ENCODE data around the gene TDRD5. TPM values are rescaled to one million over a fixed set of nuclear protein-coding genes. Genes with fewer than 3 reads are reported as not detected.

TDRD5 gene
- total RNA-seq, 1 experiment from 2014 or later, result not detected

GRCh38 chr1:179558078-179558477, 33.6 kb upstream of the TDRD5 start:
- CTCF ChIA-PET, result no interaction called here
- TF ChIP-seq, protein P1, sequence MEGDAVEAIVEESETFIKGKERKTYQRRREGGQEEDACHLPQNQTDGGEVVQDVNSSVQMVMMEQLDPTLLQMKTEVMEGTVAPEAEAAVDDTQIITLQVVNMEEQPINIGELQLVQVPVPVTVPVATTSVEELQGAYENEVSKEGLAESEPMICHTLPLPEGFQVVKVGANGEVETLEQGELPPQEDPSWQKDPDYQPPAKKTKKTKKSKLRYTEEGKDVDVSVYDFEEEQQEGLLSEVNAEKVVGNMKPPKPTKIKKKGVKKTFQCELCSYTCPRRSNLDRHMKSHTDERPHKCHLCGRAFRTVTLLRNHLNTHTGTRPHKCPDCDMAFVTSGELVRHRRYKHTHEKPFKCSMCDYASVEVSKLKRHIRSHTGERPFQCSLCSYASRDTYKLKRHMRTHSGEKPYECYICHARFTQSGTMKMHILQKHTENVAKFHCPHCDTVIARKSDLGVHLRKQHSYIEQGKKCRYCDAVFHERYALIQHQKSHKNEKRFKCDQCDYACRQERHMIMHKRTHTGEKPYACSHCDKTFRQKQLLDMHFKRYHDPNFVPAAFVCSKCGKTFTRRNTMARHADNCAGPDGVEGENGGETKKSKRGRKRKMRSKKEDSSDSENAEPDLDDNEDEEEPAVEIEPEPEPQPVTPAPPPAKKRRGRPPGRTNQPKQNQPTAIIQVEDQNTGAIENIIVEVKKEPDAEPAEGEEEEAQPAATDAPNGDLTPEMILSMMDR (IDR thresholded peaks at IDR 0.05; ENCODE audit: unreplicated experiment), result no peak
- Mint-ChIP-seq H3K36me3 (ENCODE audit: insufficient read depth, unreplicated experiment) (no peaks in the 10 kb centered on the region), H3K4me3 (ENCODE audit: low read depth, unreplicated experiment) (no peak overlapping the region), H3K27me3 (ENCODE audit: unreplicated experiment) (peaks cover 47% of the 10 kb centered on the region), H3K9me3 (ENCODE audit: low read depth, unreplicated experiment) (no peaks in the 10 kb centered on the region), H3K4me1 (ENCODE audit: low read depth, unreplicated experiment) (no peaks in the 10 kb centered on the region), H3K27ac (ENCODE audit: unreplicated experiment) (no peak overlapping the region)
- BruUV-seq (replicated peaks), result no TSS peak
- intact Hi-C loops (cut with micrococcal nuclease; ENCODE audit: unreplicated experiment), result no loop called here
- no peak for DNase-seq

DNA sequence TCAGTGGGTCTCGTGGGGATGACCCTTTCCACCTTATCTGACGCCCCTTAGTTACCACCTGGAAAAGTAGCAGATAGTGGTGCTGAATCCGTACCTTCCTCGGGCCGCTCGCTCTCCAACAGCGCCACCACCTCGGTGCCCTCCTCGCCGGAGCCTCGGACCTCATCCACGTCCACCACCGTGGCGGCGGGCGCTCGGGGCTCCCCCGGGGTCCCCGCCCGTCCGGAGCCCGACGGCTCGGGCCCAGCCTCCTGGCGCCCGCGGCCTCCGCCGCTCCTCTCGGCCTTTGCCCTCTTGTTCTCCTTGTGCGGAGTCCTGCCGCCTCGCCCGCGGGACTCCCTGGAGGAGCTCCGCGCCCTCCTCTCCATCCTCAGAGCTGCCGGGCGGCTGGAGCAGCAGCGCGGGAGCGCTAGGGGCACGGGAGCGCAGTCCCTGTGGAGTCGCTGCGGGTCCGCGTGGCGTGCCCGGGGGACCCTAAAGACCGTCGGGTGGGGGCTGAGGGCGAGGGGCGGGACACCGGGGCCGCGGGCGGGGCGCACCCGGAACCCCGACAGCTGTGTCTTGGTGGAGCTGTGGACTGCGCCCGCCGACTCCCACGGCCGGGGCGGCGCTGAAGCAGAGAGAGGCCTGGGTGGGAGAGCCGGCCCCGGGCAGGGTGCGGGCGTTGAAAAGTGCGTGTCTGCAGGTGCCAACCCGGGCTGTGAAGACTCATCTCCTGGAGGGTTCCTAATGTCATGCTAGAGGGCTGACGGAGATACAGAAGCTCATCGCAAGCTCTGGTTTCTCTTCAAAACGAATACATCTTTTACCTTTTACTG, 15.9 kb upstream of the TDRD5 start, which contains the start of gene NPHS2:
Gene NPHS2 (minus strand): TSS at position 452 of the 818 bp plus-strand sequence. CDS start 84 bp downstream, at position 368.
- DNase-seq, result peak; percentile 25
- CTCF ChIA-PET, result no interaction called here
- intact Hi-C loops (cut with micrococcal nuclease; ENCODE audit: unreplicated experiment), result no loop called here
- H3K27ac Mint-ChIP-seq (ENCODE audit: unreplicated experiment), result no peak within 1 kb of the TSS
- H3K4me1 Mint-ChIP-seq (ENCODE audit: low read depth, unreplicated experiment), result peaks cover 8% of the 10 kb centered on the region
- peaks cover 95% of the 10 kb centered on the region for H3K27me3 Mint-ChIP-seq (ENCODE audit: unreplicated experiment)
- BruUV-seq (replicated peaks), result no TSS peak
- no peaks in the 10 kb centered on the region for H3K36me3 Mint-ChIP-seq (ENCODE audit: insufficient read depth, unreplicated experiment)
- H3K4me3 Mint-ChIP-seq (ENCODE audit: low read depth, unreplicated experiment), result peak within 1 kb of the TSS; percentile 47
- no peaks in the 10 kb centered on the region for H3K9me3 Mint-ChIP-seq (ENCODE audit: low read depth, unreplicated experiment)
- TF ChIP-seq, protein P1 (IDR thresholded peaks at IDR 0.05; ENCODE audit: unreplicated experiment), result no peak

GRCh38 chr1:179576509-179576908, 15.1 kb upstream of the TDRD5 start:
- Mint-ChIP-seq H3K4me1 (ENCODE audit: low read depth, unreplicated experiment) (peaks cover 8% of the 10 kb centered on the region), H3K27ac (ENCODE audit: unreplicated experiment) (no peak overlapping the region), H3K27me3 (ENCODE audit: unreplicated experiment) (peaks cover 92% of the 10 kb centered on the region), H3K36me3 (ENCODE audit: insufficient read depth, unreplicated experiment) (no peaks in the 10 kb centered on the region), H3K9me3 (ENCODE audit: low read depth, unreplicated experiment) (no peaks in the 10 kb centered on the region), H3K4me3 (ENCODE audit: low read depth, unreplicated experiment) (no peak overlapping the region)
- TF ChIP-seq, protein P1 (IDR thresholded peaks at IDR 0.05; ENCODE audit: unreplicated experiment), result no peak
- no peak for DNase-seq
- no TSS peak for BruUV-seq (replicated peaks)
- CTCF ChIA-PET, result no interaction called here
- intact Hi-C loops (cut with micrococcal nuclease; ENCODE audit: unreplicated experiment), result no loop called here

DNA sequence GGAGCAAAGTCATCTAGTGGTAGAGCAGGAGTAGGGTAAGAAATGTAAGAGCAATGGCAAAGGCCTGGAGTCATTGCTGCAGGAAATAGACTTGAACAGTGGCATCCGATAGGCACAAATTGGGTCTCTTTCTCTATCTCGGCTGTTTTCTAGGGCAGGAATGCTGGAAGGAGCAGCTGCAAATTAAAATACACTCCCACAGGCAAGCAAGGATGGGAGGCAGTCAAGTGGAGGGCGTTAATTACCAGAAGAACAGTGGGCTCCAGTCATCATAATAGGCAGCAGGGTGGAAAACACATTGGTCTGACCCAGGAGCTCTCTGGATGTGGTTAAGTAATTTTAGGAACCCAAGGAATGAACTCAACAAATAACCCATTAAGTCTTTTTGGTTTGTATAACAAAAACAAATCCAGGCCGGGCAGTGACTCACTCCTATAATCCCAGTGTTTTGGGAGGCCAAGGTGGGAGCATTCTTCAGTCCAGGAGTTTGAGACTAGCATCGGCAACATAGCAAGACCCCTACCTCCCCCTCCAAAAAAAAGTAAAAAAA, 7.8 kb upstream of the TDRD5 start:
- TF ChIP-seq, protein P1 (IDR thresholded peaks at IDR 0.05; ENCODE audit: unreplicated experiment), result no peak
- Mint-ChIP-seq H3K27me3 (ENCODE audit: unreplicated experiment) (peaks cover 85% of the 10 kb centered on the region), H3K4me1 (ENCODE audit: low read depth, unreplicated experiment) (no peaks in the 10 kb centered on the region), H3K4me3 (ENCODE audit: low read depth, unreplicated experiment) (no peak overlapping the region), H3K27ac (ENCODE audit: unreplicated experiment) (no peak overlapping the region), H3K36me3 (ENCODE audit: insufficient read depth, unreplicated experiment) (no peaks in the 10 kb centered on the region), H3K9me3 (ENCODE audit: low read depth, unreplicated experiment) (no peaks in the 10 kb centered on the region)
- BruUV-seq (replicated peaks), result no TSS peak
- CTCF ChIA-PET, result no interaction called here
- DNase-seq, result no peak
- intact Hi-C loops (cut with micrococcal nuclease; ENCODE audit: unreplicated experiment), result no loop called here

Measured in Calu3 (cell line).